H9 (cell line): ENCODE results near the gene SCN5A. TPM values are rescaled to one million over a fixed set of nuclear protein-coding genes. Genes with fewer than 3 reads are reported as not detected.
A peak's percentile ranks its signal among the peaks of the same experiment; 100 is the strongest.

ENCODE experiments used
- DNase-seq: peaks from one replicate; pipeline ENCODE4 v3.0.0-alpha.2; 2017
- H2AFZ ChIP-seq: one replicate; pipeline ENCODE4 v1.6.1; 2013; ENCODE audit warnings: mild to moderate bottlenecking, low read length, control low read depth, moderate library complexity
- H2AK5ac ChIP-seq: 2 replicates; pipeline ENCODE4 v1.6.1; 2013; ENCODE audit warnings: low read length, control low read depth, mixed read lengths; ENCODE audit not compliant: insufficient read length
- H2BK120ac ChIP-seq: one replicate; pipeline ENCODE4 v1.6.1; 2013; ENCODE audit warnings: low read depth, mild to moderate bottlenecking, low read length, control low read depth, inconsistent platforms; ENCODE audit not compliant: poor library complexity, severe bottlenecking
- H2BK12ac ChIP-seq: 2 replicates; pipeline ENCODE4 v1.6.1; 2013; ENCODE audit warnings: low read length, control low read depth, mixed read lengths, low read depth; ENCODE audit not compliant: insufficient read length
- H2BK15ac ChIP-seq: 2 replicates; pipeline ENCODE4 v1.6.1; 2013; ENCODE audit warnings: low read depth, low read length, control low read depth
- H2BK20ac ChIP-seq: one replicate; pipeline ENCODE4 v1.6.1; 2013; ENCODE audit warnings: low read depth, mild to moderate bottlenecking, low read length, control low read depth, inconsistent platforms; ENCODE audit not compliant: poor library complexity, severe bottlenecking
- H2BK5ac ChIP-seq: 2 replicates; pipeline ENCODE4 v1.6.1; 2013; ENCODE audit warnings: low read length, control low read depth, mixed read lengths; ENCODE audit not compliant: insufficient read length
- H3K14ac ChIP-seq: 2 replicates; pipeline ENCODE4 v1.6.1; 2013; ENCODE audit warnings: low read length, control low read depth; ENCODE audit not compliant: insufficient read depth
- H3K18ac ChIP-seq: 2 replicates; pipeline ENCODE4 v1.6.1; 2013; ENCODE audit warnings: low read depth, mild to moderate bottlenecking, mixed read lengths, low read length, control low read depth; ENCODE audit not compliant: insufficient read length
- H3K23ac ChIP-seq: 2 replicates; pipeline ENCODE4 v1.6.1; 2013; ENCODE audit warnings: low read length, control low read depth, mixed read lengths, low read depth; ENCODE audit not compliant: insufficient read length
- H3K23me2 ChIP-seq: 2 replicates; pipeline ENCODE4 v1.6.1; 2013; ENCODE audit warnings: low read depth, mild to moderate bottlenecking, mixed read lengths, low read length, control low read depth; ENCODE audit not compliant: insufficient read length, poor library complexity, severe bottlenecking
- H3K27ac ChIP-seq: 2 replicates; pipeline ENCODE4 v1.5.1; 2013; ENCODE audit warnings: low read length, control low read depth, mixed read lengths, low read depth; ENCODE audit not compliant: insufficient read length
- H3K27me3 ChIP-seq: 2 replicates; pipeline ENCODE4 v1.6.1; 2013; ENCODE audit warnings: low read length, control low read depth, inconsistent platforms; ENCODE audit not compliant: insufficient read depth
- H3K4ac ChIP-seq: 2 replicates; pipeline ENCODE4 v1.6.1; 2013; ENCODE audit warnings: low read depth, mild to moderate bottlenecking, control low read depth, inconsistent platforms, low read length, moderate library complexity
- H3K4me1 ChIP-seq: 2 replicates; pipeline ENCODE4 v1.6.1; 2013; ENCODE audit warnings: low read length, control low read depth, inconsistent platforms; ENCODE audit not compliant: insufficient read depth
- H3K4me2 ChIP-seq: 2 replicates; pipeline ENCODE4 v1.6.1; 2013; ENCODE audit warnings: low read length, control low read depth, mixed read lengths; ENCODE audit not compliant: insufficient read length, insufficient read depth
- H3K56ac ChIP-seq: 2 replicates; pipeline ENCODE4 v1.6.1; 2013; ENCODE audit warnings: low read depth, mild to moderate bottlenecking, mixed read lengths, low read length, control low read depth; ENCODE audit not compliant: insufficient read length
- H3K79me1 ChIP-seq: 2 replicates; pipeline ENCODE4 v1.6.1; 2013; ENCODE audit warnings: low read depth, mild to moderate bottlenecking, moderate library complexity, low read length, control low read depth, inconsistent platforms; ENCODE audit not compliant: insufficient read depth, poor library complexity, severe bottlenecking
- H3K79me2 ChIP-seq: 2 replicates; pipeline ENCODE4 v1.6.1; 2013; ENCODE audit warnings: low read length, control low read depth, inconsistent platforms; ENCODE audit not compliant: insufficient read depth
- H3K9ac ChIP-seq: 2 replicates; pipeline ENCODE4 v1.6.1; 2013; ENCODE audit warnings: low read length, control low read depth, mixed read lengths; ENCODE audit not compliant: insufficient read length; ENCODE audit errors: extremely low read depth
- H3K9me3 ChIP-seq: one replicate; pipeline ENCODE4 v1.6.1; 2013; ENCODE audit warnings: low read depth, low read length, inconsistent platforms; ENCODE audit not compliant: control insufficient read depth
- H3T11ph ChIP-seq: one replicate; pipeline ENCODE4 v1.6.1; 2013; ENCODE audit warnings: mild to moderate bottlenecking, low read length, control low read depth, inconsistent platforms
- H4K20me1 ChIP-seq: one replicate; pipeline ENCODE4 v1.6.1; 2013; ENCODE audit not compliant: control insufficient read depth, insufficient read length, insufficient read depth
- H4K5ac ChIP-seq: 2 replicates; pipeline ENCODE4 v1.6.1; 2013; ENCODE audit warnings: low read depth, mild to moderate bottlenecking, mixed read lengths, low read length, control low read depth; ENCODE audit not compliant: insufficient read length
- H4K8ac ChIP-seq: replicated peaks from 2 replicates; pipeline ENCODE4 v1.6.1; 2013; ENCODE audit warnings: low read length, control low read depth, mixed read lengths, low read depth; ENCODE audit not compliant: insufficient read length
- H4K91ac ChIP-seq: 2 replicates; pipeline ENCODE4 v1.6.1; 2013; ENCODE audit warnings: low read depth, mild to moderate bottlenecking, moderate library complexity, mixed read lengths, low read length, control low read depth; ENCODE audit not compliant: insufficient read length
- H3K27ac Mint-ChIP-seq, 3 experiments: 2 replicates in 2 of 3; 3 replicates in 1 of 3; pipeline ENCODE4 v1.8.0; 2020 to 2021; ENCODE audit warnings: mixed read lengths in 3 of 3, mild to moderate bottlenecking in 1 of 3, moderate library complexity in 1 of 3
- H3K27me3 Mint-ChIP-seq: 2 replicates; pipeline ENCODE4 v1.8.0; 2021; ENCODE audit warnings: low read depth, mild to moderate bottlenecking, moderate library complexity, mixed read lengths
- H3K36me3 Mint-ChIP-seq, 3 experiments: 2 replicates in 2 of 3; 3 replicates in 1 of 3; pipeline ENCODE4 v1.8.0; 2020 to 2021; ENCODE audit warnings: low read depth in 3 of 3, mixed read lengths in 3 of 3; ENCODE audit not compliant: insufficient read depth in 1 of 3
- H3K4me1 Mint-ChIP-seq, 2 experiments: 2 replicates each; pipeline ENCODE4 v1.8.0; 2020; ENCODE audit warnings: mixed read lengths in 2 of 2
- H3K4me3 Mint-ChIP-seq, 2 experiments: 2 replicates in 1 of 2; 3 replicates in 1 of 2; pipeline ENCODE4 v1.8.0; 2020 to 2021; ENCODE audit warnings: mild to moderate bottlenecking in 2 of 2, mixed read lengths in 2 of 2, moderate library complexity in 1 of 2
- H3K9me3 Mint-ChIP-seq, 2 experiments: 2 replicates in 1 of 2; 3 replicates in 1 of 2; pipeline ENCODE4 v1.8.0; 2020; ENCODE audit warnings: mild to moderate bottlenecking in 2 of 2, mixed read lengths in 2 of 2, moderate library complexity in 1 of 2
- WGBS: extraction: QIAGEN DNeasy Blood & Tissue Kit; methylation state at CpG from one replicate; pipeline ENCODE4 v1.1.7; 2013; ENCODE audit warnings: missing lambda C conversion rate, low lambda C conversion rate, mixed read lengths; ENCODE audit not compliant: insufficient read length; ENCODE audit errors: extremely low coverage; 5-methylcytosine and 5-hydroxymethylcytosine counted together
- total RNA-seq: library from RNA; stranded (reverse); gene quantifications from 2 replicates; pipeline ENCODE4 v1.2.1, GENCODE V29; 2021
- TF ChIP-seq, protein P1 (sequence below): fragments of 200-600 bp; sonication (generic); conservative IDR thresholded peaks from 3 replicates; pipeline ENCODE4 v1.8.0; 2021; ENCODE audit warnings: antibody characterized with exemption, mild to moderate bottlenecking

Gene SCN5A
- total RNA-seq, 1 experiment from 2014 or later: 6.5 TPM

DNA sequence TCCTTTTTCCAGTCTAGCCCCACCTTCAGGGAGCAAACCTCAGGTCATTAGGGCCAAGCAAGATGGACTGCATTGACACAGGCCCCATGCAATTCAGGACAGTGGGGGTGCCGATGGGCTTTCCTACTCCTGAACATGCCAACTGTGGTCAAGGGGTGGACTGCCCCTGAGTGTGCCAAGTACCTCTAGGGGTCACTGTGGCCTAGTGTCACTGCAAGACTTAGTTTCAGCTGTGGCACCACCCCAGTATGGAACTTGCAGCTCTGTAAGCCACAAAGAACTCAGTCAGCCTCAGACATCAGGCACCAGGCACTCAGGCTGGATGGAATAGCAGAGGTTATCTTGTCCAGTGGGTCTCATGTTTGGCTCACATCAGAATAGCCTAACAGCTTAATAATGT lies 121.0 kb downstream of the SCN5A start:
- H3K79me2 ChIP-seq: no peaks in the 10 kb centered on the region
- H4K91ac ChIP-seq: no peak overlapping the region
- DNase-seq: peak; percentile 62

More for the DNA sequence above, 121.0 kb downstream of the SCN5A start:
- no peak overlapping the region for H2BK120ac ChIP-seq
- no peak overlapping the region for H2BK15ac ChIP-seq
- no peaks in the 10 kb centered on the region for H3K27me3 ChIP-seq
- no peak overlapping the region for H3K14ac ChIP-seq
- H3K27ac ChIP-seq: no peak overlapping the region
- no peak overlapping the region for H3K9ac ChIP-seq
- H3K4me3 Mint-ChIP-seq: no peak overlapping the region
- H2AK5ac ChIP-seq: no peak overlapping the region
- H3K4me1 ChIP-seq: peaks cover 4% of the 10 kb centered on the region; the same call in 1 of the 2 replicates
- no peak overlapping the region for H3K4me2 ChIP-seq
- H2BK5ac ChIP-seq: no peak overlapping the region
- H2BK12ac ChIP-seq: no peak overlapping the region
- H3K56ac ChIP-seq: no peak overlapping the region
- no peak overlapping the region for H3K18ac ChIP-seq
- no peak overlapping the region for H2AFZ ChIP-seq
- H4K8ac ChIP-seq: no peak overlapping the region
- no peaks in the 10 kb centered on the region for H3K23me2 ChIP-seq
- peaks cover 16 to 22% of the 10 kb centered on the region in 2 experiments for H3K4me1 Mint-ChIP-seq
- H3K36me3 Mint-ChIP-seq: peaks cover 19 to 47% (median 21%) of the 10 kb centered on the region in 3 experiments
- no CpG with 5 or more reads among the region's 1 CpG for WGBS
- H4K20me1 ChIP-seq: no peaks in the 10 kb centered on the region
- no peaks in the 10 kb centered on the region for H3K9me3 Mint-ChIP-seq
- H2BK20ac ChIP-seq: no peak overlapping the region
- H4K5ac ChIP-seq: no peak overlapping the region
- H3K79me1 ChIP-seq: no peaks in the 10 kb centered on the region
- H3K4ac ChIP-seq: no peak overlapping the region
- H3K23ac ChIP-seq: no peak overlapping the region
- no peak overlapping the region for H3T11ph ChIP-seq
- no peak overlapping the region for H3K27ac Mint-ChIP-seq
- H3K27me3 Mint-ChIP-seq: no peaks in the 10 kb centered on the region
- H3K9me3 ChIP-seq: no peaks in the 10 kb centered on the region
- TF ChIP-seq, protein P1, sequence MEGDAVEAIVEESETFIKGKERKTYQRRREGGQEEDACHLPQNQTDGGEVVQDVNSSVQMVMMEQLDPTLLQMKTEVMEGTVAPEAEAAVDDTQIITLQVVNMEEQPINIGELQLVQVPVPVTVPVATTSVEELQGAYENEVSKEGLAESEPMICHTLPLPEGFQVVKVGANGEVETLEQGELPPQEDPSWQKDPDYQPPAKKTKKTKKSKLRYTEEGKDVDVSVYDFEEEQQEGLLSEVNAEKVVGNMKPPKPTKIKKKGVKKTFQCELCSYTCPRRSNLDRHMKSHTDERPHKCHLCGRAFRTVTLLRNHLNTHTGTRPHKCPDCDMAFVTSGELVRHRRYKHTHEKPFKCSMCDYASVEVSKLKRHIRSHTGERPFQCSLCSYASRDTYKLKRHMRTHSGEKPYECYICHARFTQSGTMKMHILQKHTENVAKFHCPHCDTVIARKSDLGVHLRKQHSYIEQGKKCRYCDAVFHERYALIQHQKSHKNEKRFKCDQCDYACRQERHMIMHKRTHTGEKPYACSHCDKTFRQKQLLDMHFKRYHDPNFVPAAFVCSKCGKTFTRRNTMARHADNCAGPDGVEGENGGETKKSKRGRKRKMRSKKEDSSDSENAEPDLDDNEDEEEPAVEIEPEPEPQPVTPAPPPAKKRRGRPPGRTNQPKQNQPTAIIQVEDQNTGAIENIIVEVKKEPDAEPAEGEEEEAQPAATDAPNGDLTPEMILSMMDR: peak; percentile 55
